Stimulated activated CD4-positive, alpha-beta T cell treated with anti-CD3 and anti-CD28 coated beads, TNF-alpha, amount 100 ng/mL, for 1 hour (primary cell): ENCODE results near the gene IL36A.

Experiments used
- DNase-seq, 3 donors: peaks; one replicate each; pipeline ENCODE4 v3.0.0-alpha.2; 2020; ENCODE audit warnings: low read depth in 3 of 3, low spot score in 1 of 3

IL36A gene

GRCh38 chr2:113046465-113046864 lies 41.2 kb downstream of the IL36A start:
- DNase-seq = no peak

- DNase-seq = no peak
These were observed 45.9 kb downstream of the IL36A start for GRCh38 chr2:113050921-113051895.

- DNase-seq = no peak
These were observed 47.2 kb downstream of the IL36A start, which contains the start of gene IL36B for GRCh38 chr2:113052396-113052917. Gene IL36B (minus strand): TSS chr2:113052867.

GRCh38 chr2:113053666-113054065 lies 48.4 kb downstream of the IL36A start:
- DNase-seq = no peak

- no peak for DNase-seq
These were observed 48.8 kb downstream of the IL36A start for GRCh38 chr2:113054066-113054465.

GRCh38 chr2:113056521-113056920 lies 51.3 kb downstream of the IL36A start:
- DNase-seq = no peak

GRCh38 chr2:113057117-113057516 lies 51.9 kb downstream of the IL36A start:
- no peak for DNase-seq
